Keratinocyte (primary cell): Measurements from ENCODE around the gene PATL2. TPM values are rescaled to one million over a fixed set of nuclear protein-coding genes. Genes with fewer than 3 reads are reported as not detected.

Source experiments
- DNase-seq: peaks from one replicate; pipeline ENCODE4 v3.0.0-alpha.2; 2011; ENCODE audit warnings: low read depth, missing footprints, low spot score
- FAIRE-seq: peaks from 2 replicates; lab custom pipeline; 2011; peaks lifted over from hg19 to GRCh38; lab: Jason Lieb, UNC
- H2AFZ ChIP-seq: 2 replicates; pipeline ENCODE4 v1.6.0; 2012; ENCODE audit warnings: low read length, control low read depth, inconsistent platforms; ENCODE audit not compliant: control insufficient read depth
- H3K27ac ChIP-seq: 2 replicates; pipeline ENCODE4 v1.5.1; 2011; ENCODE audit warnings: low read length; ENCODE audit not compliant: control insufficient read depth, insufficient read depth
- H3K27me3 ChIP-seq: 3 replicates; pipeline ENCODE4 v1.6.0; 2011; ENCODE audit warnings: low read length; ENCODE audit not compliant: control insufficient read depth, insufficient read depth; ENCODE audit errors: extremely low read depth
- H3K36me3 ChIP-seq, 2 experiments: 2 replicates in 1 of 2; 3 replicates in 1 of 2; pipeline ENCODE4 v1.5.1; 2011; ENCODE audit warnings: low read length in 2 of 2, mild to moderate bottlenecking in 1 of 2; ENCODE audit not compliant: control insufficient read depth in 2 of 2, insufficient read depth in 2 of 2; ENCODE audit errors: extremely low read depth in 1 of 2
- H3K4me1 ChIP-seq: 3 replicates; pipeline ENCODE4 v1.5.1; 2011; ENCODE audit warnings: low read length; ENCODE audit not compliant: control insufficient read depth, insufficient read depth; ENCODE audit errors: extremely low read depth
- H3K4me2 ChIP-seq: 3 replicates; pipeline ENCODE4 v1.6.0; 2011; ENCODE audit warnings: low read depth, low read length; ENCODE audit not compliant: control insufficient read depth, insufficient read depth; ENCODE audit errors: extremely low read depth
- H3K4me3 ChIP-seq, 3 experiments: fragments of 200-600 bp in 1 of 3; sonication (generic) in 1 of 3; 2 replicates in 2 of 3; 3 replicates in 1 of 3; pipeline ENCODE4 v1.5.1; 2011 to 2016; ENCODE audit warnings: low read length in 3 of 3, mild to moderate bottlenecking in 3 of 3, control low read depth in 2 of 3, inconsistent platforms in 1 of 3, low read depth in 1 of 3, mixed read lengths in 1 of 3, mixed run types in 1 of 3, moderate library complexity in 1 of 3; ENCODE audit not compliant: control insufficient read depth in 2 of 3, insufficient read depth in 2 of 3; ENCODE audit errors: extremely low read depth in 1 of 3
- H3K79me2 ChIP-seq: 2 replicates; pipeline ENCODE4 v1.6.0; 2012; ENCODE audit warnings: low read length; ENCODE audit not compliant: control insufficient read depth, insufficient read depth
- H3K9ac ChIP-seq: 3 replicates; pipeline ENCODE4 v1.6.0; 2011; ENCODE audit warnings: low read length; ENCODE audit not compliant: control insufficient read depth, insufficient read depth; ENCODE audit errors: extremely low read depth
- H3K9me1 ChIP-seq: 3 replicates; pipeline ENCODE4 v1.6.0; 2011; ENCODE audit warnings: low read length; ENCODE audit not compliant: control insufficient read depth, insufficient read depth; ENCODE audit errors: extremely low read depth
- H3K9me3 ChIP-seq: 2 replicates; pipeline ENCODE4 v1.5.1; 2012; ENCODE audit warnings: low read depth, low read length; ENCODE audit not compliant: control insufficient read depth
- H4K20me1 ChIP-seq: 3 replicates; pipeline ENCODE4 v1.6.0; 2011; ENCODE audit warnings: low read length; ENCODE audit not compliant: control insufficient read depth, insufficient read depth; ENCODE audit errors: extremely low read depth
- CTCF ChIP-seq, 3 experiments: IDR thresholded peaks in 1 of 3; conservative IDR thresholded peaks in 1 of 3; optimal IDR thresholded peaks in 1 of 3; 2 replicates in 2 of 3; 3 replicates in 1 of 3; pipeline versions ENCODE3 to v1.5.1; 2011; ENCODE audit warnings: low read length in 3 of 3, mild to moderate bottlenecking in 3 of 3, moderate library complexity in 2 of 3, control low read depth in 1 of 3, inconsistent platforms in 1 of 3; ENCODE audit not compliant: insufficient read depth in 2 of 3; ENCODE audit errors: extremely low read depth in 1 of 3
- EZH2 ChIP-seq: IDR thresholded peaks from one replicate; pipeline ENCODE4 v1.6.1; 2012; ENCODE audit warnings: inconsistent platforms, mild to moderate bottlenecking, low read length, moderate library complexity
- dilution Hi-C: fragments of 300-500 bp; cut with MboI; formaldehyde crosslinking; loops from one replicate; pipeline ENCODE4 v1.7.0; 2020; ENCODE audit warnings: low sequenced_read_pairs; ENCODE audit not compliant: extremely low pct_ligation_motif_present
- polyA plus RNA-seq, 5 experiments: library from polyadenylated mRNA; depleted of rRNA in 3 of 5; stranded (reverse) in 3 of 5; stranded (forward) in 1 of 5; unstranded in 1 of 5; fragments of >200 nt; gene quantifications; 1 replicate in 1 of 5; 2 replicates in 3 of 5; 3 replicates in 1 of 5; pipeline versions ENCODE4 v1.2.1 to v1.2.3, GENCODE V29; 2011 to 2012; ENCODE audit warnings: missing spikeins in 2 of 5, low read depth in 1 of 5, low replicate concordance in 1 of 5

The PATL2 gene
- polyA plus RNA-seq, 1 donor (not counting 4 experiments of a cell fraction or from before 2014, with no cell fraction given), result 0.46 TPM

- Histone ChIP-seq H3K4me3 (no peak overlapping the region), H4K20me1 (no peaks in the 10 kb centered on the region), H3K9me3 (no peaks in the 10 kb centered on the region), H3K27ac (no peak overlapping the region), H3K9me1 (no peaks in the 10 kb centered on the region), H3K27me3 (no peaks in the 10 kb centered on the region), H3K4me1 (peaks cover 7% of the 10 kb centered on the region), H3K4me2 (no peak overlapping the region), H2AFZ (no peak overlapping the region), H3K79me2 (peaks cover 8% of the 10 kb centered on the region), H3K36me3 (no peaks in the 10 kb centered on the region), H3K9ac (no peak overlapping the region)
- peak; percentile 34 for FAIRE-seq
- TF ChIP-seq CTCF (optimal IDR thresholded peaks at IDR 0.05 in 1 of 3, IDR thresholded peaks at IDR 0.05 in 1 of 3, conservative IDR thresholded peaks at IDR 0.05 in 1 of 3; ENCODE audit: extremely low read depth in 1 of 3, insufficient read depth in 2 of 3, low read length in 3 of 3) (no peak), EZH2 (no peak)
- no peak for DNase-seq
- dilution Hi-C loops, result no loop called here
Measured at GRCh38 chr15:44706946-44707636, 4.0 kb downstream of the PATL2 start.

GRCh38 chr15:44706401-44706800 is 4.7 kb downstream of the PATL2 start:
- TF ChIP-seq EZH2, result no peak
- TF ChIP-seq CTCF (optimal IDR thresholded peaks at IDR 0.05 in 1 of 3, IDR thresholded peaks at IDR 0.05 in 1 of 3, conservative IDR thresholded peaks at IDR 0.05 in 1 of 3; ENCODE audit: extremely low read depth in 1 of 3, insufficient read depth in 2 of 3, low read length in 3 of 3), result no peak

More at GRCh38 chr15:44706401-44706800, 4.7 kb downstream of the PATL2 start:
- no peaks in the 10 kb centered on the region for H3K36me3 ChIP-seq
- H3K27ac ChIP-seq, result no peak overlapping the region
- H4K20me1 ChIP-seq, result no peaks in the 10 kb centered on the region
- H3K9ac ChIP-seq, result no peak overlapping the region
- dilution Hi-C loops, result no loop called here
- H3K9me1 ChIP-seq, result no peaks in the 10 kb centered on the region
- H3K4me1 ChIP-seq, result peaks cover 7% of the 10 kb centered on the region
- peaks cover under 1% of the 10 kb centered on the region for H3K79me2 ChIP-seq
- no peaks in the 10 kb centered on the region for H3K27me3 ChIP-seq
- no peaks in the 10 kb centered on the region for H3K9me3 ChIP-seq
- DNase-seq (no peak), FAIRE-seq (no peak)
- H3K4me3 ChIP-seq, result no peak overlapping the region
- H2AFZ ChIP-seq, result no peak overlapping the region
- H3K4me2 ChIP-seq, result no peak overlapping the region
